Measurements from ENCODE around the gene UBL3.

Gene UBL3

GRCh38 chr13:29884671-29885430 is 34.4 kb upstream of the UBL3 start:
- Histone ChIP-seq H3K27ac (no peak overlapping the region), H3K9me3 (ENCODE audit: control insufficient read depth, low read length) (no peaks in the 10 kb centered on the region), H3K4me1 (no peaks in the 10 kb centered on the region), H3K79me2 (no peaks in the 10 kb centered on the region), H3K4me3 (ENCODE audit: low read depth, low read length) (no peak overlapping the region), H3K4me2 (ENCODE audit: low read length) (no peak overlapping the region), H3K9ac (no peak overlapping the region), H3K36me3 (ENCODE audit: control insufficient read depth, insufficient read depth, low read length) (no peaks in the 10 kb centered on the region), H2AFZ (no peak overlapping the region), H3K27me3 (ENCODE audit: control insufficient read depth, insufficient read depth, low read length) (no peaks in the 10 kb centered on the region)
- no peak for TF ChIP-seq CTCF (IDR thresholded peaks at IDR 0.05)

GRCh38 chr13:29883941-29884518 is 33.6 kb upstream of the UBL3 start:
- no peaks in the 10 kb centered on the region for H3K79me2 ChIP-seq
- H3K27ac ChIP-seq: no peak overlapping the region
- no peak for TF ChIP-seq CTCF (IDR thresholded peaks at IDR 0.05)
- no peak overlapping the region for H3K9ac ChIP-seq
- no peaks in the 10 kb centered on the region for H3K36me3 ChIP-seq (ENCODE audit: control insufficient read depth, insufficient read depth, low read length)
- no peaks in the 10 kb centered on the region for H3K27me3 ChIP-seq (ENCODE audit: control insufficient read depth, insufficient read depth, low read length)
- no peak overlapping the region for H3K4me3 ChIP-seq (ENCODE audit: low read depth, low read length)
- no peaks in the 10 kb centered on the region for H3K4me1 ChIP-seq
- H2AFZ ChIP-seq: no peak overlapping the region
- no peaks in the 10 kb centered on the region for H3K9me3 ChIP-seq (ENCODE audit: control insufficient read depth, low read length)
- H3K4me2 ChIP-seq (ENCODE audit: low read length): peak overlapping the region; percentile 39

- Histone ChIP-seq H2AFZ (no peak overlapping the region), H3K79me2 (no peaks in the 10 kb centered on the region), H3K27me3 (ENCODE audit: control insufficient read depth, insufficient read depth, low read length) (no peaks in the 10 kb centered on the region), H3K9ac (no peak overlapping the region), H3K9me3 (ENCODE audit: control insufficient read depth, low read length) (no peaks in the 10 kb centered on the region), H3K4me1 (no peaks in the 10 kb centered on the region), H3K4me2 (ENCODE audit: low read length) (no peak overlapping the region), H3K36me3 (ENCODE audit: control insufficient read depth, insufficient read depth, low read length) (no peaks in the 10 kb centered on the region), H3K27ac (no peak overlapping the region), H3K4me3 (ENCODE audit: low read depth, low read length) (no peak overlapping the region)
- TF ChIP-seq CTCF (IDR thresholded peaks at IDR 0.05): no peak
Observed at GRCh38 chr13:29882076-29882475, 31.7 kb upstream of the UBL3 start.

- Histone ChIP-seq H3K27ac (no peak overlapping the region), H3K4me1 (no peaks in the 10 kb centered on the region), H3K9ac (no peak overlapping the region), H3K4me2 (ENCODE audit: low read length) (no peak overlapping the region), H3K4me3 (ENCODE audit: low read depth, low read length) (no peak overlapping the region), H3K9me3 (ENCODE audit: control insufficient read depth, low read length) (no peaks in the 10 kb centered on the region), H3K79me2 (no peaks in the 10 kb centered on the region), H3K27me3 (ENCODE audit: control insufficient read depth, insufficient read depth, low read length) (no peaks in the 10 kb centered on the region), H3K36me3 (ENCODE audit: control insufficient read depth, insufficient read depth, low read length) (no peaks in the 10 kb centered on the region), H2AFZ (no peak overlapping the region)
- no peak for TF ChIP-seq CTCF (IDR thresholded peaks at IDR 0.05)
Observed at GRCh38 chr13:29878101-29878500, 27.7 kb upstream of the UBL3 start.
